Astrocyte (in vitro differentiated cells and primary cell): Measurements from ENCODE around the gene ZSWIM4. TPM values are rescaled to one million over a fixed set of nuclear protein-coding genes. Genes with fewer than 3 reads are reported as not detected.

ENCODE experiments used
- DNase-seq: peaks from one replicate; pipeline ENCODE4 v3.0.0-alpha.2; 2010; ENCODE audit warnings: low read depth
- FAIRE-seq: peaks from 2 replicates; lab custom pipeline; 2011; peaks lifted over from hg19 to GRCh38; lab: Jason Lieb, UNC
- H2AFZ ChIP-seq: 2 replicates; pipeline ENCODE4 v1.6.0; 2012; ENCODE audit warnings: low read depth, low read length, inconsistent platforms
- H3K27ac ChIP-seq: 2 replicates; pipeline ENCODE4 v1.5.1; 2011; ENCODE audit warnings: low read depth, low read length, inconsistent platforms
- H3K27me3 ChIP-seq: 2 replicates; pipeline ENCODE4 v1.6.0; 2011; ENCODE audit warnings: low read length, inconsistent platforms; ENCODE audit not compliant: insufficient read depth
- H3K36me3 ChIP-seq: 2 replicates; pipeline ENCODE4 v1.5.1; 2011; ENCODE audit warnings: low read length, inconsistent platforms; ENCODE audit not compliant: insufficient read depth
- H3K4me1 ChIP-seq: 2 replicates; pipeline ENCODE4 v1.5.1; 2011; ENCODE audit warnings: low read length, inconsistent platforms; ENCODE audit not compliant: insufficient read depth
- H3K4me2 ChIP-seq: 2 replicates; pipeline ENCODE4 v1.6.0; 2012; ENCODE audit warnings: low read length, inconsistent platforms
- H3K4me3 ChIP-seq: 2 replicates; pipeline ENCODE4 v1.5.1; 2011; ENCODE audit warnings: low read depth, mild to moderate bottlenecking, low read length, inconsistent platforms; ENCODE audit not compliant: insufficient read depth
- H3K79me2 ChIP-seq: 2 replicates; pipeline ENCODE4 v1.6.0; 2012; ENCODE audit warnings: mild to moderate bottlenecking, low read length, inconsistent platforms; ENCODE audit not compliant: insufficient read depth
- H3K9ac ChIP-seq: 2 replicates; pipeline ENCODE4 v1.6.0; 2012; ENCODE audit warnings: mild to moderate bottlenecking, low read length, inconsistent platforms
- H3K9me3 ChIP-seq: 2 replicates; pipeline ENCODE4 v1.5.1; 2012; ENCODE audit warnings: low read depth, mild to moderate bottlenecking, low read length, inconsistent platforms; ENCODE audit not compliant: insufficient read depth
- H4K20me1 ChIP-seq: 2 replicates; pipeline ENCODE4 v1.6.0; 2012; ENCODE audit warnings: low read length, inconsistent platforms; ENCODE audit not compliant: insufficient read depth
- H3K27ac Mint-ChIP-seq: one replicate; pipeline ENCODE4 v1.8.0; 2021; ENCODE audit warnings: mild to moderate bottlenecking, mixed read lengths; ENCODE audit not compliant: unreplicated experiment
- H3K27me3 Mint-ChIP-seq: one replicate; pipeline ENCODE4 v1.8.0; 2021; ENCODE audit warnings: low read depth, mixed read lengths; ENCODE audit not compliant: unreplicated experiment
- H3K36me3 Mint-ChIP-seq: one replicate; pipeline ENCODE4 v1.8.0; 2021; ENCODE audit warnings: low read depth, mixed read lengths; ENCODE audit not compliant: unreplicated experiment
- H3K4me1 Mint-ChIP-seq: one replicate; pipeline ENCODE4 v1.8.0; 2021; ENCODE audit warnings: low read depth, mixed read lengths; ENCODE audit not compliant: unreplicated experiment
- H3K4me3 Mint-ChIP-seq: one replicate; pipeline ENCODE4 v1.8.0; 2021; ENCODE audit warnings: mild to moderate bottlenecking, moderate library complexity, mixed read lengths; ENCODE audit not compliant: unreplicated experiment
- H3K9me3 Mint-ChIP-seq: one replicate; pipeline ENCODE4 v1.8.0; 2021; ENCODE audit warnings: mild to moderate bottlenecking, mixed read lengths; ENCODE audit not compliant: unreplicated experiment
- CTCF ChIP-seq: IDR thresholded peaks from 2 replicates; pipeline ENCODE4 v1.5.1; 2011; ENCODE audit warnings: low read depth, mild to moderate bottlenecking, inconsistent platforms, low read length, moderate library complexity; ENCODE audit not compliant: insufficient read depth
- EZH2 ChIP-seq: IDR thresholded peaks from 2 replicates; pipeline ENCODE4 v1.6.1; 2012; ENCODE audit warnings: mild to moderate bottlenecking, low read length, inconsistent platforms; ENCODE audit not compliant: insufficient read depth
- total RNA-seq: library from RNA; stranded (reverse); gene quantifications from 2 replicates; pipeline ENCODE4 v1.2.1, GENCODE V29; 2021

ZSWIM4 gene
- total RNA-seq, 1 donor from 2014 or later: 10.6 TPM

- Mint-ChIP-seq H3K4me1 (no peaks in the 10 kb centered on the region), H3K9me3 (peaks cover 3% of the 10 kb centered on the region), H3K36me3 (peaks cover 9% of the 10 kb centered on the region), H3K4me3 (no peak overlapping the region), H3K27me3 (no peaks in the 10 kb centered on the region), H3K27ac (no peak overlapping the region)
- Histone ChIP-seq H3K9ac (no peak overlapping the region), H3K4me3 (no peak overlapping the region), H3K36me3 (peaks cover 6% of the 10 kb centered on the region), H3K79me2 (no peaks in the 10 kb centered on the region), H3K4me1 (no peaks in the 10 kb centered on the region), H3K4me2 (no peak overlapping the region), H3K27me3 (no peaks in the 10 kb centered on the region), H3K27ac (no peak overlapping the region), H2AFZ (no peak overlapping the region), H3K9me3 (no peaks in the 10 kb centered on the region), H4K20me1 (peaks cover 26% of the 10 kb centered on the region)
- TF ChIP-seq CTCF (no peak), EZH2 (no peak)
- no peak for FAIRE-seq
- no peak for DNase-seq
Measured at GRCh38 chr19:13807421-13808021, 12.3 kb downstream of the ZSWIM4 start.

GRCh38 chr19:13808856-13809255, 13.6 kb downstream of the ZSWIM4 start:
- H3K9ac ChIP-seq: no peak overlapping the region
- no peak overlapping the region for H2AFZ ChIP-seq
- H3K9me3 ChIP-seq: peaks cover 2% of the 10 kb centered on the region
- FAIRE-seq: no peak
- TF ChIP-seq CTCF (no peak), EZH2 (no peak)
- H3K9me3 Mint-ChIP-seq: peaks cover 4% of the 10 kb centered on the region
- peaks cover 15% of the 10 kb centered on the region for H3K36me3 Mint-ChIP-seq
- peaks cover 22% of the 10 kb centered on the region for H4K20me1 ChIP-seq
- H3K4me1 Mint-ChIP-seq: no peaks in the 10 kb centered on the region
- H3K36me3 ChIP-seq: peaks cover 6% of the 10 kb centered on the region
- no peak overlapping the region for H3K27ac Mint-ChIP-seq
- H3K4me1 ChIP-seq: no peaks in the 10 kb centered on the region
- no peaks in the 10 kb centered on the region for H3K27me3 ChIP-seq
- no peak overlapping the region for H3K4me3 Mint-ChIP-seq
- DNase-seq: no peak
- H3K27me3 Mint-ChIP-seq: no peaks in the 10 kb centered on the region
- H3K27ac ChIP-seq: no peak overlapping the region
- no peak overlapping the region for H3K4me3 ChIP-seq
- H3K4me2 ChIP-seq: no peak overlapping the region
- no peaks in the 10 kb centered on the region for H3K79me2 ChIP-seq

- FAIRE-seq: no peak
- no peak overlapping the region for H3K27ac ChIP-seq
- DNase-seq: no peak
- TF ChIP-seq CTCF: no peak
- TF ChIP-seq EZH2: no peak
- no peaks in the 10 kb centered on the region for H3K27me3 ChIP-seq
- no peak overlapping the region for H2AFZ ChIP-seq
- H3K9me3 Mint-ChIP-seq: peaks cover 1% of the 10 kb centered on the region
- H3K9me3 ChIP-seq: peaks cover 2% of the 10 kb centered on the region
- no peaks in the 10 kb centered on the region for H3K79me2 ChIP-seq
- peaks cover 13% of the 10 kb centered on the region for H3K36me3 Mint-ChIP-seq
- H3K36me3 ChIP-seq: peaks cover 5% of the 10 kb centered on the region
- H3K4me1 ChIP-seq: no peaks in the 10 kb centered on the region
- H3K4me3 Mint-ChIP-seq: no peak overlapping the region
- H3K4me3 ChIP-seq: no peak overlapping the region
- no peak overlapping the region for H3K27ac Mint-ChIP-seq
- H3K4me1 Mint-ChIP-seq: no peaks in the 10 kb centered on the region
- H3K27me3 Mint-ChIP-seq: no peaks in the 10 kb centered on the region
- H3K9ac ChIP-seq: no peak overlapping the region
- H4K20me1 ChIP-seq: peaks cover 5% of the 10 kb centered on the region
- no peak overlapping the region for H3K4me2 ChIP-seq
Measured at GRCh38 chr19:13812544-13812943, 17.3 kb downstream of the ZSWIM4 start.
